ENCODE measurements around the gene INPP4A. TPM values are rescaled to one million over a fixed set of nuclear protein-coding genes. Genes with fewer than 3 reads are reported as not detected.

INPP4A gene
- polyA plus RNA-seq, 1 donor (not counting 4 experiments of a cell fraction or from before 2014, with no cell fraction given): 10.7 TPM

DNA sequence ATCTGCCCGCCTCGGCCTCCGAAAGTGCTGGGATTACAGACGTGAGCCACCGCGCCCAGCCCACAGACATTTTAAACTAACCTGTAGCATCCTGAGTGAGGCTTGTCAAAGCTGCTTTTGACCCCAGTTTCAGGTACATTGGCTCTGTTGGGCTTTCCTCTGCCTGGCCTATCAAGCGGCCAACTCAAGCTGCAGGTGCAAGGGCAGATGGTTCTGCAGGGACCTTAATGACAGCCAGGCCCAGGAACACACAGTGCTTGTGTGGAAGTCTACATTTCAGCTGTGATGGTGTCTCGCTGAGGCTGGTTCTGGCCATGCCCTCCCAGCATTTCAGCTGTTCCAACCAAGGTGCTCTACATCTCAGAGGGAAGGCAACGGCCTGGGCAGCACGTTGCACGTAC, 18.4 kb downstream of the INPP4A start:
- H3K79me2 ChIP-seq (ENCODE audit: control insufficient read depth, insufficient read depth, low read length): peaks cover 26% of the 10 kb centered on the region
- no peak for FAIRE-seq
- H2AFZ ChIP-seq (ENCODE audit: control insufficient read depth, low read length): no peak overlapping the region
- peaks cover 10% of the 10 kb centered on the region for H4K20me1 ChIP-seq (ENCODE audit: control insufficient read depth, extremely low read depth, insufficient read depth, low read length)
- H3K4me1 ChIP-seq (ENCODE audit: control insufficient read depth, extremely low read depth, insufficient read depth, low read length): peaks cover 6% of the 10 kb centered on the region
- TF ChIP-seq, protein P1, sequence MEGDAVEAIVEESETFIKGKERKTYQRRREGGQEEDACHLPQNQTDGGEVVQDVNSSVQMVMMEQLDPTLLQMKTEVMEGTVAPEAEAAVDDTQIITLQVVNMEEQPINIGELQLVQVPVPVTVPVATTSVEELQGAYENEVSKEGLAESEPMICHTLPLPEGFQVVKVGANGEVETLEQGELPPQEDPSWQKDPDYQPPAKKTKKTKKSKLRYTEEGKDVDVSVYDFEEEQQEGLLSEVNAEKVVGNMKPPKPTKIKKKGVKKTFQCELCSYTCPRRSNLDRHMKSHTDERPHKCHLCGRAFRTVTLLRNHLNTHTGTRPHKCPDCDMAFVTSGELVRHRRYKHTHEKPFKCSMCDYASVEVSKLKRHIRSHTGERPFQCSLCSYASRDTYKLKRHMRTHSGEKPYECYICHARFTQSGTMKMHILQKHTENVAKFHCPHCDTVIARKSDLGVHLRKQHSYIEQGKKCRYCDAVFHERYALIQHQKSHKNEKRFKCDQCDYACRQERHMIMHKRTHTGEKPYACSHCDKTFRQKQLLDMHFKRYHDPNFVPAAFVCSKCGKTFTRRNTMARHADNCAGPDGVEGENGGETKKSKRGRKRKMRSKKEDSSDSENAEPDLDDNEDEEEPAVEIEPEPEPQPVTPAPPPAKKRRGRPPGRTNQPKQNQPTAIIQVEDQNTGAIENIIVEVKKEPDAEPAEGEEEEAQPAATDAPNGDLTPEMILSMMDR (optimal IDR thresholded peaks at IDR 0.05 in 1 of 3, IDR thresholded peaks at IDR 0.05 in 1 of 3, conservative IDR thresholded peaks at IDR 0.05 in 1 of 3; ENCODE audit: extremely low read depth in 1 of 3, insufficient read depth in 2 of 3, low read length in 3 of 3): no peak
- no peak for TF ChIP-seq EZH2 (IDR thresholded peaks at IDR 0.05; ENCODE audit: low read length)
- peaks cover 0 to 2% of the 10 kb centered on the region in 2 experiments for H3K36me3 ChIP-seq (ENCODE audit: control insufficient read depth in 2 of 2, extremely low read depth in 1 of 2, insufficient read depth in 2 of 2, low read length in 2 of 2)
- no peak overlapping the region for H3K4me2 ChIP-seq (ENCODE audit: control insufficient read depth, extremely low read depth, insufficient read depth, low read depth, low read length)
- H3K9ac ChIP-seq (ENCODE audit: control insufficient read depth, extremely low read depth, insufficient read depth, low read length): no peak overlapping the region
- dilution Hi-C loops (cut with MboI; ENCODE audit: extremely low pct_ligation_motif_present, low sequenced_read_pairs): no loop called here
- H3K4me3 ChIP-seq (ENCODE audit: control insufficient read depth in 2 of 3, extremely low read depth in 1 of 3, insufficient read depth in 2 of 3, low read depth in 1 of 3, low read length in 3 of 3): no peak overlapping the region
- no peaks in the 10 kb centered on the region for H3K27me3 ChIP-seq (ENCODE audit: control insufficient read depth, extremely low read depth, insufficient read depth, low read length)
- no peaks in the 10 kb centered on the region for H3K9me3 ChIP-seq (ENCODE audit: control insufficient read depth, low read depth, low read length)
- no peaks in the 10 kb centered on the region for H3K9me1 ChIP-seq (ENCODE audit: control insufficient read depth, extremely low read depth, insufficient read depth, low read length)
- no peak overlapping the region for H3K27ac ChIP-seq (ENCODE audit: control insufficient read depth, insufficient read depth, low read length)
- no peak for DNase-seq (ENCODE audit: low read depth, low spot score)

DNA sequence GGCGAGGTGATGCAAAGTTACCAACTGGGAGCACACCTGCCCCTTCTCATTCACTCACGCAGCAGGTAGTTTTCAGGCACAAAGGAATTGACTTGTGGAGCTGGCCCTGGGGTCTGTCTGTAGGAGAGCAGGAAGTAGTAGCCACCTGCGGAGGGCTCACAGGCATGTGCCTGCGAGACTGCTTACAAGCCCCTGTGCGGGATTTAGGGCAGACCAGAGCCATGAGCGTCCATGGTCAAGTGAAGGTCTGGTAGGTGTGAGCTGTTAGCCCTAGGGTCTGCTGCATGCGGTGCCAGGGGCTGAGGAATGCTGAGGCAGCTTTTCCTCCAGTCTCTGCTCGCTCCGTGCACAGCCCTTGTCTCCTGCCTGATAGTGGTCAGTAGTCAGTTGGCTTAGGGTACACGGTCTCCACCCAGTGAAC, 18.9 kb downstream of the INPP4A start:
- no peak overlapping the region for H3K4me2 ChIP-seq (ENCODE audit: control insufficient read depth, extremely low read depth, insufficient read depth, low read depth, low read length)
- no peak overlapping the region for H2AFZ ChIP-seq (ENCODE audit: control insufficient read depth, low read length)
- TF ChIP-seq EZH2 (IDR thresholded peaks at IDR 0.05; ENCODE audit: low read length): no peak
- TF ChIP-seq, protein P1 (optimal IDR thresholded peaks at IDR 0.05 in 1 of 3, IDR thresholded peaks at IDR 0.05 in 1 of 3, conservative IDR thresholded peaks at IDR 0.05 in 1 of 3; ENCODE audit: extremely low read depth in 1 of 3, insufficient read depth in 2 of 3, low read length in 3 of 3): no peak
- H3K36me3 ChIP-seq (ENCODE audit: control insufficient read depth in 2 of 2, extremely low read depth in 1 of 2, insufficient read depth in 2 of 2, low read length in 2 of 2): peaks cover 0 to 1% of the 10 kb centered on the region in 2 experiments
- no peak overlapping the region for H3K9ac ChIP-seq (ENCODE audit: control insufficient read depth, extremely low read depth, insufficient read depth, low read length)
- H3K27ac ChIP-seq (ENCODE audit: control insufficient read depth, insufficient read depth, low read length): no peak overlapping the region
- dilution Hi-C loops (cut with MboI; ENCODE audit: extremely low pct_ligation_motif_present, low sequenced_read_pairs): no loop called here
- no peaks in the 10 kb centered on the region for H3K27me3 ChIP-seq (ENCODE audit: control insufficient read depth, extremely low read depth, insufficient read depth, low read length)
- DNase-seq (ENCODE audit: low read depth, low spot score) (no peak), FAIRE-seq (no peak)
- peaks cover 10% of the 10 kb centered on the region for H4K20me1 ChIP-seq (ENCODE audit: control insufficient read depth, extremely low read depth, insufficient read depth, low read length)
- peaks cover 1% of the 10 kb centered on the region for H3K9me1 ChIP-seq (ENCODE audit: control insufficient read depth, extremely low read depth, insufficient read depth, low read length)
- peaks cover 7% of the 10 kb centered on the region for H3K4me1 ChIP-seq (ENCODE audit: control insufficient read depth, extremely low read depth, insufficient read depth, low read length)
- no peaks in the 10 kb centered on the region for H3K9me3 ChIP-seq (ENCODE audit: control insufficient read depth, low read depth, low read length)
- H3K4me3 ChIP-seq (ENCODE audit: control insufficient read depth in 2 of 3, extremely low read depth in 1 of 3, insufficient read depth in 2 of 3, low read depth in 1 of 3, low read length in 3 of 3): no peak overlapping the region
- peaks cover 24% of the 10 kb centered on the region for H3K79me2 ChIP-seq (ENCODE audit: control insufficient read depth, insufficient read depth, low read length)
